NCI-H2107 (cell line): ENCODE results near the gene SAMD8.
A peak's percentile ranks its signal among the peaks of the same experiment; 100 is the strongest.

Source experiments
- DNase-seq: peaks from one replicate; lab custom pipeline; 2025; lab: John Stamatoyannopoulos, UW

Gene SAMD8

GRCh38 chr10:75223507-75223906, 112.1 kb downstream of the SAMD8 start:
- DNase-seq, result no peak

DNA sequence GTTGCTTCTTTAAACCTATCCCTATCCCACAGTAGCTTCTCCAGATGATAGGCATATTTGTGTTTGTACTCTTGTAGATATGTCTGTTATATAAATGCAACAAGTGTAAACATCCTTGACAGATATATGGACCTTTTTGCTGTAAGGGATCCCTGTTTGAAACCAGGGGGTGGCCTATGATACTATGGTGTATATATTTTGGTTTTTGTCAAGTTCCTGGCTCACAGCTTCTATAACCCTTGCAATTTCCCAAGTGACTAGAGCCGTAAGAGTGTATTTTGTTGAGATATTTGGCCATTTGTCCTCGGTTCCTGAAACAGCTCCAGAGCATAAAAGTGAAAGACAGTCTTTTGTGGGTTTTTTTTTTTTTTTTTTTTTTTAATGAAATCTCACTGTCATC, 114.6 kb downstream of the SAMD8 start:
- no peak for DNase-seq

- DNase-seq, result no peak
Observed at GRCh38 chr10:75226656-75227055, 115.2 kb downstream of the SAMD8 start.

DNA sequence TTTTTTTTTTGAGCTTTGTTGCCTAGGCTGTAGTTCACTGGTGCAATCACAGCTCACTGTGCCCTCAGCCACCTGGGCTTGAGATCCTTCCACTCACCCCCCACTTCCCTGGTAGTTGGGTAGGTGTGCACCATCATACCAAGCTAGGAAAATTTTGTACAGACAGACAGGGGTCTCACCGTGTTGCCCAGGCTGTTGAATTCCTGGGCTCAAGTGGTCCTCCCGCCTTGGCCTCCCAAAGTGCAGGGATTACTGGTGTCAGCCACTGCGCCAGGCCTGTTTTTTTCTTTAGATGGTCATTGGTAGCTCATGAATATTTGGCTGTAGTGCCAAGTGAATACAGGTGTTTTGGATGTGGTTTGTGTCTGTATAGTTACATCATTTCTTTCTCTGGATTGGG, 116.8 kb downstream of the SAMD8 start:
- DNase-seq, result no peak

DNA sequence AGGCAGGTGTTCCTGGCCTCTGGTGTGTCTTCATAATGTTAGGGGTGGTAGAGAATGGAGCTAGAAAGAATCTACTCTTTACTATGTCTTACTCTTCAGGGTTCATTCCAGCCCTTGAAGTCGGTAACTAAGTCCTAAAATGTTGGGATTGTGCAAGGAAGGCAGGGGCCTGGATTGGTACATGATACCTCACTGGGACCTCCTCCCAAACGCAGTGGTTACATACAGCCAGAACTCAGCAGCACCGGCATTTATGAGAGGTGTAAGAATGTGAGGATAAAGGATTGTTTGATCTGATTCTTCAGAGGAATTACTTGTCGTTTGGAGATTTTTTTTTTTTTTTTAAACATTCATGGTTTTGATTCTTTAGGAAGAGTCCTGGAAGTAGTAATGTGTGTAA, 117.4 kb downstream of the SAMD8 start:
- DNase-seq, result no peak

DNA sequence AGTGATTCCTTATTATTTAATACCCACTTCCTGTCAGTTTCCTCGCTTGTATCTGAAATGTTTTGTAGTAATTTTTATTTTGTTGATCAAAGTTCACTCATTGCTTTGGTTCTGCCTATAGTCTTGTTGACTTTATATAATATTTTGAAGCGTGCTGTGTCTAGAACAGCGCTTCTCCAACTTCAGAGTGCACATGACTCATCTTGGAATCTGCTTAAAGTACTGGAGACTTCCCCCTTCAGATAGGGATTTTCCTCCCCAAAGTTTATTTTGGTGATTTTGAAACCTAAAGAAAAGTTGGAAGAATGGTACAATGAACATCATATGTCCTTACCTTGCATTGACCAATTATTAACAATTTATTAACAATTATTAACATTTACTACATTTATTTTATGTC, 118.5 kb downstream of the SAMD8 start:
- no peak for DNase-seq

- DNase-seq, result peak; percentile 62
Observed at GRCh38 chr10:75230600-75231038, 119.2 kb downstream of the SAMD8 start.
